Hepatocyte (in vitro differentiated cells): Measurements from ENCODE around the gene ISL1. TPM values are rescaled to one million over a fixed set of nuclear protein-coding genes. Genes with fewer than 3 reads are reported as not detected.

Experiments used
- DNase-seq: peaks from one replicate; pipeline ENCODE4 v3.0.0-alpha.2; 2016; ENCODE audit warnings: low spot score
- H2AFZ ChIP-seq: fragments of 200-600 bp; sonication (generic); 2 replicates; pipeline ENCODE4 v1.6.0; 2016; ENCODE audit warnings: antibody characterized with exemption, mild to moderate bottlenecking
- H3K27ac ChIP-seq: fragments of 200-600 bp; sonication (generic); 2 replicates; pipeline ENCODE4 v1.5.1; 2016; ENCODE audit warnings: mild to moderate bottlenecking
- H3K27me3 ChIP-seq: fragments of 200-600 bp; sonication (generic); 2 replicates; pipeline ENCODE4 v1.6.1; 2016
- H3K36me3 ChIP-seq: fragments of 200-600 bp; sonication (generic); replicated peaks from 2 replicates; pipeline ENCODE4 v1.5.1; 2016; ENCODE audit warnings: low read depth; ENCODE audit not compliant: insufficient read depth
- H3K4me1 ChIP-seq: fragments of 200-600 bp; sonication (generic); 2 replicates; pipeline ENCODE4 v1.5.1; 2016; ENCODE audit warnings: mild to moderate bottlenecking, moderate library complexity; ENCODE audit not compliant: insufficient read depth
- H3K4me2 ChIP-seq: fragments of 200-600 bp; sonication (generic); 2 replicates; pipeline ENCODE4 v1.6.0; 2016
- H3K4me3 ChIP-seq: fragments of 200-600 bp; sonication (generic); 2 replicates; pipeline ENCODE4 v1.5.1; 2016; ENCODE audit warnings: mild to moderate bottlenecking
- H3K79me2 ChIP-seq: fragments of 200-600 bp; sonication (generic); 2 replicates; pipeline ENCODE4 v1.6.0; 2017; ENCODE audit warnings: mild to moderate bottlenecking
- H3K9me2 ChIP-seq: fragments of 200-600 bp; sonication (generic); replicated peaks from 2 replicates; pipeline ENCODE4 v1.6.0; 2017; ENCODE audit warnings: mild to moderate bottlenecking; ENCODE audit not compliant: insufficient read depth
- H3K9me3 ChIP-seq: fragments of 200-600 bp; sonication (generic); 2 replicates; pipeline ENCODE4 v1.5.1; 2016; ENCODE audit warnings: low read depth, mild to moderate bottlenecking
- H4K20me1 ChIP-seq: fragments of 200-600 bp; sonication (generic); 2 replicates; pipeline ENCODE4 v1.6.0; 2016; ENCODE audit warnings: mild to moderate bottlenecking; ENCODE audit not compliant: insufficient read depth, poor library complexity, severe bottlenecking
- CTCF ChIP-seq: fragments of 200-600 bp; sonication (generic); IDR thresholded peaks from 2 replicates; pipeline ENCODE4 v1.5.1; 2016; ENCODE audit warnings: antibody characterized with exemption, mild to moderate bottlenecking; ENCODE audit not compliant: poor library complexity
- EZH2 ChIP-seq: fragments of 200-600 bp; sonication (generic); IDR thresholded peaks from 2 replicates; pipeline ENCODE4 v1.6.1; 2016; ENCODE audit warnings: antibody characterized with exemption, mild to moderate bottlenecking, borderline replicate concordance
- EZH2phosphoT487 ChIP-seq: fragments of 200-600 bp; sonication (generic); IDR thresholded peaks from one replicate; pipeline ENCODE4 v1.6.1; 2018; ENCODE audit warnings: antibody characterized with exemption, mild to moderate bottlenecking, low read depth, moderate library complexity; ENCODE audit not compliant: unreplicated experiment, severe bottlenecking
- WGBS: methylation state at CpG from one replicate; pipeline ENCODE4 v1.1.6; 2016; ENCODE audit warnings: low lambda C conversion rate; ENCODE audit errors: missing lambda C conversion rate; 5-methylcytosine and 5-hydroxymethylcytosine counted together
- polyA plus RNA-seq: library from polyadenylated mRNA; unstranded; fragments of >200 nt; fragmentation: Nextera tagmentation; extraction: Ambion mirVana; gene quantifications from 2 replicates; pipeline ENCODE4 v1.2.1, GENCODE V29; 2016
- total RNA-seq: library from RNA; depleted of rRNA; stranded (reverse); fragments of >200 nt; gene quantifications from 2 replicates; pipeline ENCODE4 v1.2.3, GENCODE V29; 2014

Gene ISL1
- total and polyA plus RNA-seq, 2 experiments from 2014 or later = 22.0 to 29.1 TPM

- WGBS = 5% methylated on average over 12 of the region's 12 CpGs
- peak overlapping the region; percentile 91 for H3K4me2 ChIP-seq
- H3K4me3 ChIP-seq = peak overlapping the region; percentile 64
- DNase-seq = no peak
- peaks cover 81% of the 10 kb centered on the region for H3K27me3 ChIP-seq
- H3K79me2 ChIP-seq = peaks cover 88% of the 10 kb centered on the region
- no peaks in the 10 kb centered on the region for H3K4me1 ChIP-seq
- peak overlapping the region; percentile 11 for H2AFZ ChIP-seq
- H3K9me3 ChIP-seq = no peaks in the 10 kb centered on the region
- H3K9me2 ChIP-seq = no peaks in the 10 kb centered on the region
- peak overlapping the region; percentile 91 for H3K27ac ChIP-seq
- peaks cover 5% of the 10 kb centered on the region for H4K20me1 ChIP-seq
- no peak for TF ChIP-seq CTCF
- TF ChIP-seq EZH2 = peak; percentile 31
- TF ChIP-seq EZH2phosphoT487 = peak; percentile 60
- no peaks in the 10 kb centered on the region for H3K36me3 ChIP-seq
These were observed 1.1 kb downstream of the ISL1 start for GRCh38 chr5:51384281-51384840.

- Histone ChIP-seq H2AFZ (no peak overlapping the region), H3K4me1 (peaks cover 7% of the 10 kb centered on the region), H3K9me3 (no peaks in the 10 kb centered on the region), H3K4me3 (peak overlapping the region; percentile 64), H3K27me3 (peaks cover 80% of the 10 kb centered on the region), H3K27ac (peak overlapping the region; percentile 91), H3K36me3 (no peaks in the 10 kb centered on the region), H3K4me2 (peak overlapping the region; percentile 91), H3K79me2 (peaks cover 86% of the 10 kb centered on the region), H3K9me2 (no peaks in the 10 kb centered on the region), H4K20me1 (peaks cover 5% of the 10 kb centered on the region)
- WGBS = 9% methylated on average over 5 of the region's 5 CpGs
- TF ChIP-seq EZH2 (no peak), CTCF (no peak), EZH2phosphoT487 (no peak)
- no peak for DNase-seq
These were observed 2.0 kb downstream of the ISL1 start for GRCh38 chr5:51385216-51385615.

- Histone ChIP-seq H2AFZ (no peak overlapping the region), H3K36me3 (no peaks in the 10 kb centered on the region), H4K20me1 (peaks cover 5% of the 10 kb centered on the region), H3K9me3 (no peaks in the 10 kb centered on the region), H3K27me3 (peaks cover 83% of the 10 kb centered on the region), H3K4me2 (peak overlapping the region; percentile 91), H3K4me3 (peak overlapping the region; percentile 64), H3K79me2 (peaks cover 88% of the 10 kb centered on the region), H3K9me2 (no peaks in the 10 kb centered on the region), H3K4me1 (peaks cover 8% of the 10 kb centered on the region), H3K27ac (peak overlapping the region; percentile 91)
- WGBS = 4% methylated on average over 38 of the region's 38 CpGs
- peak; percentile 46 for TF ChIP-seq EZH2
- TF ChIP-seq EZH2phosphoT487 = no peak
- peak; percentile 40 for DNase-seq
These were observed 4.0 kb downstream of the ISL1 start for GRCh38 chr5:51386916-51387883.

GRCh38 chr5:51387884-51388275 lies 4.6 kb downstream of the ISL1 start:
- TF ChIP-seq EZH2 (no peak), CTCF (no peak), EZH2phosphoT487 (no peak)
- Histone ChIP-seq H3K4me2 (peak overlapping the region; percentile 91), H3K4me3 (peak overlapping the region; percentile 64), H2AFZ (no peak overlapping the region), H3K27ac (peak overlapping the region; percentile 91), H3K9me2 (no peaks in the 10 kb centered on the region), H3K4me1 (peaks cover 8% of the 10 kb centered on the region), H3K27me3 (peaks cover 83% of the 10 kb centered on the region), H3K9me3 (no peaks in the 10 kb centered on the region), H4K20me1 (peaks cover 5% of the 10 kb centered on the region), H3K79me2 (peaks cover 87% of the 10 kb centered on the region), H3K36me3 (no peaks in the 10 kb centered on the region)
- 13% methylated on average over 10 of the region's 10 CpGs for WGBS
- DNase-seq = peak; percentile 40
